HG03095 (cell line): ENCODE results near the gene SELENOP.

Source experiments
- ATAC-seq: cut with Tn5 transposase; IDR thresholded peaks from one replicate; pipeline ENCODE4 v1.9.1; 2021; ENCODE audit warnings: moderate library complexity; ENCODE audit not compliant: unreplicated experiment

SELENOP gene

GRCh38 chr5:42799241-42799608, 12.5 kb downstream of the SELENOP start:
- ATAC-seq: no peak

- no peak for ATAC-seq
Observed at GRCh38 chr5:42798284-42799240, 13.1 kb downstream of the SELENOP start.

- no peak for ATAC-seq
Observed at GRCh38 chr5:42791151-42791550, 20.5 kb downstream of the SELENOP start.

GRCh38 chr5:42787845-42788244, 23.8 kb downstream of the SELENOP start:
- ATAC-seq: no peak

GRCh38 chr5:42787073-42787472, 24.6 kb downstream of the SELENOP start:
- ATAC-seq: no peak

GRCh38 chr5:42785756-42786155, 25.9 kb downstream of the SELENOP start:
- ATAC-seq: no peak

- no peak for ATAC-seq
Observed at GRCh38 chr5:42784132-42784531, 27.6 kb downstream of the SELENOP start.

- ATAC-seq: no peak
Observed at GRCh38 chr5:42781584-42781983, 30.1 kb downstream of the SELENOP start.

- no peak for ATAC-seq
Observed at GRCh38 chr5:42779083-42779482, 32.6 kb downstream of the SELENOP start.

GRCh38 chr5:42772265-42772993, 39.3 kb downstream of the SELENOP start:
- ATAC-seq: no peak

GRCh38 chr5:42770003-42770402, 41.7 kb downstream of the SELENOP start:
- ATAC-seq: no peak

GRCh38 chr5:42768106-42768504, 43.6 kb downstream of the SELENOP start:
- no peak for ATAC-seq

- no peak for ATAC-seq
Observed at GRCh38 chr5:42767491-42768105, 44.1 kb downstream of the SELENOP start.

GRCh38 chr5:42761791-42762190, 49.9 kb downstream of the SELENOP start:
- no peak for ATAC-seq

- ATAC-seq: no peak
Observed at GRCh38 chr5:42760426-42760825, 51.3 kb downstream of the SELENOP start.

GRCh38 chr5:42759456-42759855, 52.2 kb downstream of the SELENOP start:
- ATAC-seq: no peak

GRCh38 chr5:42756606-42757601, 54.8 kb downstream of the SELENOP start, which contains the start of gene CCDC152:
CCDC152 (plus strand) TSS chr5:42756818; CDS start chr5:42759122, 2,304 bp downstream.
- peak; percentile 84 for ATAC-seq

- ATAC-seq: no peak
Observed at GRCh38 chr5:42753099-42753498, 58.6 kb downstream of the SELENOP start.

GRCh38 chr5:42751044-42751443, 60.6 kb downstream of the SELENOP start:
- ATAC-seq: no peak

GRCh38 chr5:42750507-42750906, 61.2 kb downstream of the SELENOP start:
- no peak for ATAC-seq
